ENCODE data around the gene DYSF. TPM values are rescaled to one million over a fixed set of nuclear protein-coding genes. Genes with fewer than 3 reads are reported as not detected.

Gene DYSF
- total and polyA plus RNA-seq, 2 donors (not counting 3 experiments of a cell fraction or from before 2014, with no cell fraction given): 50.9 to 152 TPM

DNA sequence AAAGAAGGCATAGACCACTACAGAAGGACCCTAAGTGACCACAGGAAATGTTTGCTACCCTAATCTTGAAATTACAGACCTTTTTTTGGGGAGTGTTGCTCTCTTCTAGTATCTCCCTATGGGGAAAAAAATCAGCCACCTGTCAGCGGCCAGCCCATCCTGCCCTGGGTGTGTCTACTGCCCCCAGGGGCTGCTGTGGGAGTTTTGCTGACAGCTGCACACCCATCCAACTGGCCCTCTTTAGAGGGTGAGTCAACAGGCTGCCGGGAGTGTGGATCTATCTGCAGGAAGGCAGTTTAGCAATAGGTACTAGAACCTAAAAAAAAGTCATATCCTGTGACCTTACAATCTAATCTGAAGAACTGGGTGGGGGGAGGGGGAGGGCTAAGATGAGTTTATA lies 796 bp upstream of the DYSF start:
- Histone ChIP-seq H4K20me1 (replicated peaks; ENCODE audit: control insufficient read depth, extremely low read depth, insufficient read depth, low read length) (no peaks in the 10 kb centered on the region), H3K36me3 (ENCODE audit: control insufficient read depth in 2 of 2, extremely low read depth in 1 of 2, insufficient read depth in 2 of 2, low read length in 2 of 2) (no peaks in the 10 kb centered on the region), H3K9me1 (replicated peaks; ENCODE audit: control insufficient read depth, extremely low read depth, insufficient read depth, low read length) (no peaks in the 10 kb centered on the region), H3K4me3 (replicated peaks in 1 of 3; ENCODE audit: insufficient read depth in 1 of 3, low read depth in 1 of 3, low read length in 3 of 3) (no peak overlapping the region), H3K9ac (replicated peaks; ENCODE audit: extremely low read depth, insufficient read depth, low read length) (no peak overlapping the region), H3K79me2 (ENCODE audit: control insufficient read depth, insufficient read depth, low read length) (no peaks in the 10 kb centered on the region), H3K4me2 (ENCODE audit: insufficient read depth, low read length) (peak overlapping the region; percentile 9), H3K4me1 (ENCODE audit: control insufficient read depth, extremely low read depth, insufficient read depth, low read length) (peaks cover 47% of the 10 kb centered on the region), H3K27ac (ENCODE audit: insufficient read depth, low read depth, low read length) (no peak overlapping the region), H3K27me3 (ENCODE audit: control insufficient read depth in 2 of 2, insufficient read depth in 2 of 2, low read length in 2 of 2) (no peaks in the 10 kb centered on the region), H3K9me3 (replicated peaks; ENCODE audit: control insufficient read depth, insufficient read depth, low read length) (no peaks in the 10 kb centered on the region), H2AFZ (ENCODE audit: low read depth, low read length) (no peak overlapping the region)
- ChIA-PET CTCF (interaction anchor here (0.7 to 19.5 kb wide), 6 partner anchors 9 to 439 kb away, joined by 3 to 670 read pairs (median 16); no protein-coding TSS in a partner anchor), POLR2A (interaction anchor here (0.7 to 1.2 kb wide), 2 partner anchors 19 to 39 kb away, joined by 4 to 6 read pairs; no protein-coding TSS in a partner anchor)
- intact Hi-C loops (cut with micrococcal nuclease): loop anchor here (10.0 kb wide), 1 partner anchor 152 kb away; no protein-coding TSS in a partner anchor
- TF ChIP-seq JUN (IDR thresholded peaks at IDR 0.05; ENCODE audit: borderline replicate concordance, insufficient read depth, insufficient read length, low read depth) (no peak), FOS (IDR thresholded peaks at IDR 0.05; ENCODE audit: borderline replicate concordance, insufficient read depth, low read length) (peak; percentile 69), EZH2 (IDR thresholded peaks at IDR 0.05; ENCODE audit: borderline replicate concordance, low read depth, low read length, severe bottlenecking) (no peak), MYC (IDR thresholded peaks at IDR 0.05; ENCODE audit: low read depth, low read length) (no peak), GATA2 (IDR thresholded peaks at IDR 0.05; ENCODE audit: insufficient read depth, insufficient read length, low read depth, low read length) (peak; percentile 39)
- TF ChIP-seq, protein P1, sequence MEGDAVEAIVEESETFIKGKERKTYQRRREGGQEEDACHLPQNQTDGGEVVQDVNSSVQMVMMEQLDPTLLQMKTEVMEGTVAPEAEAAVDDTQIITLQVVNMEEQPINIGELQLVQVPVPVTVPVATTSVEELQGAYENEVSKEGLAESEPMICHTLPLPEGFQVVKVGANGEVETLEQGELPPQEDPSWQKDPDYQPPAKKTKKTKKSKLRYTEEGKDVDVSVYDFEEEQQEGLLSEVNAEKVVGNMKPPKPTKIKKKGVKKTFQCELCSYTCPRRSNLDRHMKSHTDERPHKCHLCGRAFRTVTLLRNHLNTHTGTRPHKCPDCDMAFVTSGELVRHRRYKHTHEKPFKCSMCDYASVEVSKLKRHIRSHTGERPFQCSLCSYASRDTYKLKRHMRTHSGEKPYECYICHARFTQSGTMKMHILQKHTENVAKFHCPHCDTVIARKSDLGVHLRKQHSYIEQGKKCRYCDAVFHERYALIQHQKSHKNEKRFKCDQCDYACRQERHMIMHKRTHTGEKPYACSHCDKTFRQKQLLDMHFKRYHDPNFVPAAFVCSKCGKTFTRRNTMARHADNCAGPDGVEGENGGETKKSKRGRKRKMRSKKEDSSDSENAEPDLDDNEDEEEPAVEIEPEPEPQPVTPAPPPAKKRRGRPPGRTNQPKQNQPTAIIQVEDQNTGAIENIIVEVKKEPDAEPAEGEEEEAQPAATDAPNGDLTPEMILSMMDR (IDR thresholded peaks at IDR 0.05; ENCODE audit: extremely low read depth in 1 of 2, insufficient read depth in 1 of 2, low read depth in 1 of 2, low read length in 2 of 2): peak; percentile 31 to 36
- TF ChIP-seq, protein P2, sequence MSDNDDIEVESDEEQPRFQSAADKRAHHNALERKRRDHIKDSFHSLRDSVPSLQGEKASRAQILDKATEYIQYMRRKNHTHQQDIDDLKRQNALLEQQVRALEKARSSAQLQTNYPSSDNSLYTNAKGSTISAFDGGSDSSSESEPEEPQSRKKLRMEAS (IDR thresholded peaks at IDR 0.05; ENCODE audit: insufficient read depth, insufficient read length): no peak
- dilution Hi-C loops (cut with MboI; ENCODE audit: extremely low pct_ligation_motif_present, low sequenced_read_pairs): no loop called here
- FAIRE-seq: peak; percentile 79
- BruUV-seq (replicated peaks): no TSS peak
- peak; percentile 42 for DNase-seq (ENCODE audit: low read depth, low spot score)

All from endothelial cell of umbilical vein (primary cell).